Measurements from ENCODE around the gene PSMB3. TPM values are rescaled to one million over a fixed set of nuclear protein-coding genes. Genes with fewer than 3 reads are reported as not detected.
A peak's percentile ranks its signal among the peaks of the same experiment; 100 is the strongest.

Gene PSMB3
- total RNA-seq, 2 donors from 2014 or later: 339 to 405 TPM

- DNase-seq (ENCODE audit: low spot score in 2 of 2) (no peak), ATAC-seq (no peak)
- Mint-ChIP-seq H3K27ac (no peak overlapping the region), H3K36me3 (no peaks in the 10 kb centered on the region), H3K9me3 (no peaks in the 10 kb centered on the region)
Measured at GRCh38 chr17:38740806-38741205, 11.7 kb upstream of the PSMB3 start.

- Mint-ChIP-seq H3K9me3 (no peaks in the 10 kb centered on the region), H3K27ac (no peak overlapping the region), H3K36me3 (no peaks in the 10 kb centered on the region)
- ATAC-seq (no peak), DNase-seq (ENCODE audit: low spot score in 2 of 2) (no peak)
Measured at GRCh38 chr17:38741461-38741860, 11.1 kb upstream of the PSMB3 start.

GRCh38 chr17:38741921-38742410 lies 10.6 kb upstream of the PSMB3 start:
- ATAC-seq (no peak), DNase-seq (ENCODE audit: low spot score in 2 of 2) (no peak)
- no peaks in the 10 kb centered on the region for H3K9me3 Mint-ChIP-seq
- H3K36me3 Mint-ChIP-seq: no peaks in the 10 kb centered on the region
- no peak overlapping the region for H3K27ac Mint-ChIP-seq

GRCh38 chr17:38742411-38743308 lies 9.9 kb upstream of the PSMB3 start:
- ATAC-seq (peak in 1 of 2 donors; percentile 67), DNase-seq (ENCODE audit: low spot score in 2 of 2) (no peak)
- H3K36me3 Mint-ChIP-seq: no peaks in the 10 kb centered on the region
- H3K9me3 Mint-ChIP-seq: no peaks in the 10 kb centered on the region
- H3K27ac Mint-ChIP-seq: no peak overlapping the region

GRCh38 chr17:38743556-38744171 lies 8.9 kb upstream of the PSMB3 start:
- no peak overlapping the region for H3K27ac Mint-ChIP-seq
- no peaks in the 10 kb centered on the region for H3K36me3 Mint-ChIP-seq
- ATAC-seq (no peak), DNase-seq (ENCODE audit: low spot score in 2 of 2) (no peak)
- H3K9me3 Mint-ChIP-seq: no peaks in the 10 kb centered on the region

- Mint-ChIP-seq H3K36me3 (no peaks in the 10 kb centered on the region), H3K9me3 (no peaks in the 10 kb centered on the region)
Measured at GRCh38 chr17:38745545-38745944, 7.0 kb upstream of the PSMB3 start.

GRCh38 chr17:38746004-38746848 lies 6.3 kb upstream of the PSMB3 start:
- DNase-seq (ENCODE audit: low spot score in 2 of 2) (no peak), ATAC-seq (no peak)
- Mint-ChIP-seq H3K27ac (no peak overlapping the region), H3K9me3 (no peaks in the 10 kb centered on the region), H3K36me3 (no peaks in the 10 kb centered on the region)

More at GRCh38 chr17:38745545-38745944, 7.0 kb upstream of the PSMB3 start:
- ATAC-seq (no peak), DNase-seq (ENCODE audit: low spot score in 2 of 2) (no peak)
- H3K27ac Mint-ChIP-seq: no peak overlapping the region

- H3K9me3 Mint-ChIP-seq: no peaks in the 10 kb centered on the region
- no peak for DNase-seq (ENCODE audit: low spot score in 2 of 2)
- ATAC-seq: no peak
- no peak overlapping the region for H3K27ac Mint-ChIP-seq
- H3K36me3 Mint-ChIP-seq: peaks cover 0 to 3% of the 10 kb centered on the region in 2 donors
Measured at GRCh38 chr17:38746849-38747462, 5.6 kb upstream of the PSMB3 start.

- no peaks in the 10 kb centered on the region for H3K9me3 Mint-ChIP-seq
- DNase-seq (ENCODE audit: low spot score in 2 of 2) (no peak), ATAC-seq (no peak)
- H3K36me3 Mint-ChIP-seq: peaks cover 3 to 10% of the 10 kb centered on the region in 2 donors
- peak overlapping the region in 1 of 2 donors; percentile 73 for H3K27ac Mint-ChIP-seq
Measured at GRCh38 chr17:38747463-38748148, 4.9 kb upstream of the PSMB3 start.

GRCh38 chr17:38748149-38748891 lies 4.2 kb upstream of the PSMB3 start, which contains the start of gene PCGF2:
Gene PCGF2, minus strand, starts transcription at chr17:38748336. Its CDS starts 7,934 bp downstream, at chr17:38740402.
- DNase-seq (ENCODE audit: low spot score in 2 of 2): no peak
- H3K9me3 Mint-ChIP-seq: no peaks in the 10 kb centered on the region
- ATAC-seq: no peak
- peak within 1 kb of the TSS in 1 of 2 donors; percentile 73 for H3K27ac Mint-ChIP-seq
- peaks cover 9 to 17% of the 10 kb centered on the region in 2 donors for H3K36me3 Mint-ChIP-seq

GRCh38 chr17:38748892-38749222 lies 3.7 kb upstream of the PSMB3 start:
- Mint-ChIP-seq H3K27ac (no peak overlapping the region), H3K36me3 (peaks cover 15 to 22% of the 10 kb centered on the region in 2 donors), H3K9me3 (no peaks in the 10 kb centered on the region)
- no peak for ATAC-seq
- DNase-seq (ENCODE audit: low spot score in 2 of 2): no peak

- Mint-ChIP-seq H3K36me3 (peaks cover 19 to 24% of the 10 kb centered on the region in 2 donors), H3K27ac (no peak overlapping the region), H3K9me3 (no peaks in the 10 kb centered on the region)
- peak in 1 of 2 donors; percentile 33 for DNase-seq (ENCODE audit: low spot score in 2 of 2)
- ATAC-seq: no peak
Measured at GRCh38 chr17:38749223-38750043, 3.1 kb upstream of the PSMB3 start.

GRCh38 chr17:38750044-38750311 lies 2.6 kb upstream of the PSMB3 start:
- H3K27ac Mint-ChIP-seq: no peak overlapping the region
- peaks cover 23 to 28% of the 10 kb centered on the region in 2 donors for H3K36me3 Mint-ChIP-seq
- ATAC-seq: no peak
- no peak for DNase-seq (ENCODE audit: low spot score in 2 of 2)
- H3K9me3 Mint-ChIP-seq: no peaks in the 10 kb centered on the region

GRCh38 chr17:38750312-38751121 lies 2.0 kb upstream of the PSMB3 start:
- DNase-seq (ENCODE audit: low spot score in 2 of 2) (no peak), ATAC-seq (no peak)
- Mint-ChIP-seq H3K27ac (peak overlapping the region; percentile 48 to 98), H3K9me3 (no peaks in the 10 kb centered on the region), H3K36me3 (peaks cover 23 to 28% of the 10 kb centered on the region in 2 donors)
